Coronary artery (tissue), 2 donors: ENCODE data around the gene LRRC36.

Experiments
- DNase-seq: peaks from one replicate; pipeline ENCODE4 v3.0.0-alpha.2; 2017; ENCODE audit warnings: low spot score
- H3K27ac ChIP-seq, 2 donors: fragments of 200-600 bp; sonication (generic); one replicate each; pipeline ENCODE4 v1.5.1; 2016 to 2019
- H3K4me3 ChIP-seq: fragments of 200-600 bp; sonication (generic); 2 replicates; pipeline ENCODE4 v1.5.1; 2016; ENCODE audit warnings: mild to moderate bottlenecking, moderate library complexity
- CTCF ChIP-seq: fragments of 200-600 bp; sonication (generic); IDR thresholded peaks from one replicate; pipeline ENCODE4 v1.5.1; 2019; ENCODE audit warnings: antibody characterized with exemption

The LRRC36 gene

DNA sequence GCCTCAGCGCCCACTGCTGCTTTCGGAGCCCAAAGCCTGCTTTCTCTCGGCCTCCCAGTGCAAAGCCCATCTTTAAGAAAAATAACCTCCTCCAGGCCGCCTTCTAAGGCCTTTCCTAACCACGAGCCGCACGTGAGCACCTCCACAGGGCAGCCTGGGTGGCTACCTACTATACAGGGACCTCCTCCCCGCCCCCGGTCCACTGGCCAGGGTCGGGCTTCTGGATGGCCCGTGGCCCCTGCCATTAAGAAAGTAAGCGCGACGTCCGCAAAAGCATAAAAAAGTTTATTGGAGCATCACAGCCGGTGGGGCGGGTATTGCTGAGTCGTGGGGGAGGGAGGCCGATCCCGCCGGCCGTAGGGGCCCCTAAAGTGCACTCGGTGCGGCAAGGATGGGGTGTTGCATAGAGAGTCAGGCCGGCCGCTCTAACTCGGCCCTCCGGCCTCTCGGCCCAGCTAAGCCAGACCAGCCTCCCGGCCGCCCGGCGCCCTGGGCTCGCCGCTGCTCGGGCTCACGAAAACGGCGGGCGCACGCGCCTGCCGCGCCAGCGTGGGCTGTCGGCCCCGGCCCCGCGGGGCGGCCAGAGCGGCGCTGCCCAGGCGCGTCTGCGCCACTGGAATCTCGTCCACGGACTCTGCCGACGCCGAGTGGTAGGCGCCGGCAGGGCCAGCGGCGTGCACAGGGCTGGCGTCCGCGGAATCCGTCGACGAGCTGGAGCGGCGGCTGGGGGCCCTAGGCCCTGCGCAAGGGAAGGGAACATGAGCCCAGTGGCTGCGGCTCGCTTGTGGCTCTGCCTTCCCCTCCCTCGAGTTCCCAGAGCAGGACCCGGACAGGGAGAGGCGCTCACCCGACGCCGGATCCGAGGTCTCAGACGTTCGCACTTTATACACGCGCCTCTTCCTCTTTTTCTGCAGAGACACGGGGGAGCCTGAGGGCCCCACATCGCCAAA is 67.8 kb downstream of the LRRC36 start:
- TF ChIP-seq CTCF = no peak
- DNase-seq = no peak
- Histone ChIP-seq H3K27ac (peak overlapping the region in 1 of 2 donors; percentile 69), H3K4me3 (peak overlapping the region; percentile 68)

- H3K27ac ChIP-seq = peak overlapping the region in 1 of 2 donors; percentile 69
- no peak for DNase-seq
- H3K4me3 ChIP-seq = no peak overlapping the region
- TF ChIP-seq CTCF = no peak
Observed at GRCh38 chr16:67395105-67395457, 68.5 kb downstream of the LRRC36 start.

- no peak for DNase-seq
- no peak for TF ChIP-seq CTCF
- Histone ChIP-seq H3K4me3 (peak overlapping the region; percentile 4), H3K27ac (peak overlapping the region in 1 of 2 donors; percentile 69)
Observed at GRCh38 chr16:67395458-67396158, 69.0 kb downstream of the LRRC36 start.

DNA sequence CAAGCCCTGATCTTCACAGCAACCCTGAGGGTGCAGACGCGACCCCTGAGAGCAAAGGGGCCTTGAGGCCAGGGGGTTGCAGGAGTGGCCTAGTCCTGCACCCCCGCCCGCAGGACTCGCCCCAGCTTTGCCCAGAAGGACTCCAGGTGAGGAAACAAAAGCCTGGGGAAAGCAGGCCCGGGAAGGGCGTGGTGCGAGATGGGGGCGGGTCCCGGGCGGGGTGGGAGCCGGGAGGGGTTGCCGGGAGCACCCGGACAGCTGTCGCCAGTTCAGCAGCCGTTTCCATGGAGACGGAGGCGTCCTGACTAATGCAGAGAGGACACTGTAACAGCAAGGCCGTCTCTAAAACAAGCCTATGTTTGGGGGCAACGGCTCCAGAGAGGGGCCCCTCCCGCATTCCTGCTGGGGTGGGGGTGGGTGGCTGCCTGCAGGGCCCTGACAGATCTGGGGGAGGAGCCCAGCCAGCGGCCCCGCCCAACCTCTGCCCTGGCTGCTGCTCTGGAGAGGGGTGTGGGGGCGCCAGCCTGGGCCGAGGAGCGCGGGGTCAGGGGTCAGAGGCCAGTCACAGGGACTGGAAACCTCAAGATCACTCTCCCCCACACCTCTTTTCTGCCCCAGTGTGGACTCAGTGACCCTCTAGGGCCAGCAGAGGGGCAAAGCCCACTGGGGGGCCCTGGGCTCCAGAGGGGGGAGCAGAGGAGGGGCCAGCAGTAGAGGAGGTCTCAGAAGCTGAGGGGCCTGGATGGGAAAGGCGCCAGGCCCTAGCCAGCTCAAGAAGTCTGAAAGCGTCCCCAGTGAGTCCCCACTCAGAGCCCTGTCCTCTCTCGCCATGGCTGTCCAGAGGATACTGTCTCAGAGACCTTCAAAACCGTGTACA is 69.8 kb downstream of the LRRC36 start:
- peak overlapping the region; percentile 4 for H3K4me3 ChIP-seq
- no peak for TF ChIP-seq CTCF
- peak; percentile 90 for DNase-seq
- H3K27ac ChIP-seq = peak overlapping the region; percentile 34 to 75

DNA sequence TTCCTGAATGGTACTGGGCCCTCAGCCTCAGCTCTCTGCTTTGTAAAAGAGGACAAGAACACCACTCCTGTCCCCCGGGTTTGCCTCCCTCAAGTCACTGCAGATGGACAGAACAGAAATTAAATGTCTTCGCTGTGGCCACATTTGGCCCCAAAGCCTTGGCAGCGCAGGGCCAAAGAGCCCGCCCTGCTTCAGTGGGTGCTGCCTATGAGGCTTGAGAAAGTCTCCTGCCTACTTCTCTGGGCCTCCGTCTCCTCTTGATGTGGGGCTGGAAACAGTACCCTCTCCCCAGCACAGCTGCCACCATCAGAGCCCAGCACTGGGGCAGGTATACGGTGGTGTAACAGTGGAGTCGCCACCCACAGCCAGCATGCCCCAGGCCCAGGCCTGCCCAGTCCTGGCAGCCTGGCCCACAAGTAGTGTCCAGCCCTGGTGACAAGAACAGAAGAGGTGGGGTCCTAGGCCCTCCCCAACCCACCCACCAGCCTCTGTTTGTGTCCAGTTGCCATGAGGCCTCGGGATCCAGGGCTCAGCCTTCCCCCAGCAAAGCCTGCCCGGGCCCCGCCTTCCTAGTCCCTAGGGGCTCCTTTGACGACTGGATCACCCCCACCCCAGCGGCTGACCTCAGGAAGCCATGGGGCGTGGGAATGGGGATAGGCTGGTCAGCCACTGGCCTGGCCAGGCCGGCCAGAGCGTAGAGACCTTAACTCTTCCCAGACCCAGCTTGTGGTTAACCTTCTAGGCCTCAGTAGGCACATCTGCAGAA is 70.6 kb downstream of the LRRC36 start:
- peak overlapping the region; percentile 34 to 75 for H3K27ac ChIP-seq
- H3K4me3 ChIP-seq = no peak overlapping the region
- TF ChIP-seq CTCF = no peak
- no peak for DNase-seq
